Immature natural killer cell (primary cell): ENCODE data around the gene RALGPS1. TPM values are rescaled to one million over a fixed set of nuclear protein-coding genes. Genes with fewer than 3 reads are reported as not detected.

Experiments used
- DNase-seq, 3 donors: peaks; one replicate each; pipeline ENCODE4 v3.0.0; 2022; ENCODE audit warnings: mixed read lengths in 1 of 3
- H3K27ac Mint-ChIP-seq, 6 donors: one replicate each; pipeline ENCODE4 v1.8.0; 2020; ENCODE audit warnings: mixed read lengths in 6 of 6, mild to moderate bottlenecking in 5 of 6, inconsistent platforms in 4 of 6, moderate library complexity in 3 of 6
- H3K27me3 Mint-ChIP-seq, 3 donors: one replicate each; pipeline ENCODE4 v1.8.0; 2020 to 2021; ENCODE audit warnings: low read depth in 3 of 3, mild to moderate bottlenecking in 3 of 3, mixed read lengths in 3 of 3, moderate library complexity in 3 of 3, inconsistent platforms in 1 of 3
- H3K36me3 Mint-ChIP-seq, 3 donors: one replicate each; pipeline ENCODE4 v1.8.0; 2020; ENCODE audit warnings: mixed read lengths in 3 of 3, inconsistent platforms in 2 of 3, mild to moderate bottlenecking in 2 of 3
- H3K4me1 Mint-ChIP-seq, 2 donors: one replicate each; pipeline ENCODE4 v1.8.0; 2020; ENCODE audit warnings: inconsistent platforms in 2 of 2, mild to moderate bottlenecking in 2 of 2, mixed read lengths in 2 of 2, moderate library complexity in 1 of 2
- H3K4me3 Mint-ChIP-seq, 5 donors: one replicate each; pipeline ENCODE4 v1.8.0; 2020; ENCODE audit warnings: mild to moderate bottlenecking in 5 of 5, mixed read lengths in 5 of 5, inconsistent platforms in 3 of 5, moderate library complexity in 3 of 5
- H3K9me3 Mint-ChIP-seq, 6 donors: one replicate each; pipeline ENCODE4 v1.8.0; 2020; ENCODE audit warnings: mild to moderate bottlenecking in 6 of 6, mixed read lengths in 6 of 6, inconsistent platforms in 4 of 6, moderate library complexity in 3 of 6
- polyA plus RNA-seq, 3 donors: library from polyadenylated mRNA; unstranded; fragments of 300-500 nt; fragmentation: Illumina TruSeq; gene quantifications; one replicate each; pipeline ENCODE4 v1.2.3, GENCODE V29; 2021

The RALGPS1 gene
- polyA plus RNA-seq, 3 donors from 2014 or later: 2.6 to 3.4 (median 2.9) TPM

GRCh38 chr9:127124111-127124531 lies 209.5 kb downstream of the RALGPS1 start:
- H3K4me3 Mint-ChIP-seq: no peak overlapping the region
- no peaks in the 10 kb centered on the region for H3K9me3 Mint-ChIP-seq
- H3K27me3 Mint-ChIP-seq: peaks cover 3 to 4% (median 3%) of the 10 kb centered on the region in 3 donors
- peaks cover 0 to 5% of the 10 kb centered on the region in 2 donors for H3K4me1 Mint-ChIP-seq
- H3K36me3 Mint-ChIP-seq: peaks cover 0 to 13% (median 4%) of the 10 kb centered on the region in 3 donors
- DNase-seq: no peak
- no peak overlapping the region for H3K27ac Mint-ChIP-seq

GRCh38 chr9:127124792-127125191 lies 210.2 kb downstream of the RALGPS1 start:
- peaks cover 0 to 13% (median 4%) of the 10 kb centered on the region in 3 donors for H3K36me3 Mint-ChIP-seq
- no peak for DNase-seq
- no peak overlapping the region for H3K27ac Mint-ChIP-seq
- peaks cover 3 to 4% (median 3%) of the 10 kb centered on the region in 3 donors for H3K27me3 Mint-ChIP-seq
- peaks cover 0 to 5% of the 10 kb centered on the region in 2 donors for H3K4me1 Mint-ChIP-seq
- no peak overlapping the region for H3K4me3 Mint-ChIP-seq
- no peaks in the 10 kb centered on the region for H3K9me3 Mint-ChIP-seq

- Mint-ChIP-seq H3K4me3 (no peak overlapping the region), H3K9me3 (no peaks in the 10 kb centered on the region), H3K27ac (no peak overlapping the region), H3K36me3 (peaks cover 0 to 13% (median 4%) of the 10 kb centered on the region in 3 donors), H3K4me1 (peaks cover 0 to 2% of the 10 kb centered on the region in 2 donors), H3K27me3 (peaks cover 0 to under 1% (median under 1%) of the 10 kb centered on the region in 3 donors)
- DNase-seq: no peak
These were observed 212.4 kb downstream of the RALGPS1 start for GRCh38 chr9:127126971-127127370.

- Mint-ChIP-seq H3K27ac (no peak overlapping the region), H3K27me3 (no peaks in the 10 kb centered on the region), H3K9me3 (no peaks in the 10 kb centered on the region), H3K36me3 (peaks cover 0 to 11% (median 1%) of the 10 kb centered on the region in 3 donors), H3K4me3 (no peak overlapping the region), H3K4me1 (no peaks in the 10 kb centered on the region)
- DNase-seq: no peak
These were observed 213.9 kb downstream of the RALGPS1 start for GRCh38 chr9:127128341-127129072.

- H3K4me1 Mint-ChIP-seq: no peaks in the 10 kb centered on the region
- no peak overlapping the region for H3K27ac Mint-ChIP-seq
- H3K27me3 Mint-ChIP-seq: no peaks in the 10 kb centered on the region
- no peak overlapping the region for H3K4me3 Mint-ChIP-seq
- peaks cover 0 to 9% (median 1%) of the 10 kb centered on the region in 3 donors for H3K36me3 Mint-ChIP-seq
- H3K9me3 Mint-ChIP-seq: no peaks in the 10 kb centered on the region
- no peak for DNase-seq
These were observed 214.6 kb downstream of the RALGPS1 start for GRCh38 chr9:127129073-127129717.

GRCh38 chr9:127129718-127130085 lies 215.1 kb downstream of the RALGPS1 start:
- no peak for DNase-seq
- H3K36me3 Mint-ChIP-seq: peaks cover 0 to 9% (median 4%) of the 10 kb centered on the region in 3 donors
- H3K27ac Mint-ChIP-seq: peak overlapping the region in 1 of 6 donors; percentile 43
- no peak overlapping the region for H3K4me3 Mint-ChIP-seq
- no peaks in the 10 kb centered on the region for H3K9me3 Mint-ChIP-seq
- H3K4me1 Mint-ChIP-seq: no peaks in the 10 kb centered on the region
- H3K27me3 Mint-ChIP-seq: no peaks in the 10 kb centered on the region

GRCh38 chr9:127130235-127130634 lies 215.7 kb downstream of the RALGPS1 start:
- no peaks in the 10 kb centered on the region for H3K27me3 Mint-ChIP-seq
- H3K36me3 Mint-ChIP-seq: peaks cover 0 to 9% (median 4%) of the 10 kb centered on the region in 3 donors
- no peak overlapping the region for H3K4me3 Mint-ChIP-seq
- no peak for DNase-seq
- H3K9me3 Mint-ChIP-seq: no peaks in the 10 kb centered on the region
- no peaks in the 10 kb centered on the region for H3K4me1 Mint-ChIP-seq
- no peak overlapping the region for H3K27ac Mint-ChIP-seq

GRCh38 chr9:127130661-127131538 lies 216.3 kb downstream of the RALGPS1 start:
- H3K27ac Mint-ChIP-seq: no peak overlapping the region
- H3K36me3 Mint-ChIP-seq: peaks cover 0 to 7% (median 4%) of the 10 kb centered on the region in 3 donors
- H3K4me1 Mint-ChIP-seq: no peaks in the 10 kb centered on the region
- peaks cover 0 to 3% (median 0%) of the 10 kb centered on the region in 3 donors for H3K27me3 Mint-ChIP-seq
- H3K4me3 Mint-ChIP-seq: no peak overlapping the region
- DNase-seq: no peak
- H3K9me3 Mint-ChIP-seq: no peaks in the 10 kb centered on the region

- Mint-ChIP-seq H3K4me3 (no peak overlapping the region), H3K9me3 (no peaks in the 10 kb centered on the region), H3K27ac (no peak overlapping the region), H3K36me3 (peaks cover 0 to 6% (median 4%) of the 10 kb centered on the region in 3 donors), H3K27me3 (peaks cover 0 to 3% (median 0%) of the 10 kb centered on the region in 3 donors), H3K4me1 (no peaks in the 10 kb centered on the region)
- no peak for DNase-seq
These were observed 217.3 kb downstream of the RALGPS1 start for GRCh38 chr9:127131871-127132270.

- no peak overlapping the region for H3K4me3 Mint-ChIP-seq
These were observed 217.8 kb downstream of the RALGPS1 start for GRCh38 chr9:127132375-127132774.

GRCh38 chr9:127132921-127133647 lies 218.5 kb downstream of the RALGPS1 start:
- no peaks in the 10 kb centered on the region for H3K4me1 Mint-ChIP-seq
- peak overlapping the region in 1 of 6 donors; percentile 30 for H3K27ac Mint-ChIP-seq
- no peak for DNase-seq
- no peak overlapping the region for H3K4me3 Mint-ChIP-seq
- H3K27me3 Mint-ChIP-seq: peaks cover 0 to 3% (median 0%) of the 10 kb centered on the region in 3 donors
- H3K36me3 Mint-ChIP-seq: peaks cover 0 to 4% (median 0%) of the 10 kb centered on the region in 3 donors
- H3K9me3 Mint-ChIP-seq: no peaks in the 10 kb centered on the region

More at GRCh38 chr9:127132375-127132774, 217.8 kb downstream of the RALGPS1 start:
- peaks cover 0 to 4% (median 1%) of the 10 kb centered on the region in 3 donors for H3K36me3 Mint-ChIP-seq
- H3K27me3 Mint-ChIP-seq: peaks cover 0 to 3% (median 0%) of the 10 kb centered on the region in 3 donors
- H3K27ac Mint-ChIP-seq: no peak overlapping the region
- no peak for DNase-seq
- no peaks in the 10 kb centered on the region for H3K9me3 Mint-ChIP-seq
- H3K4me1 Mint-ChIP-seq: no peaks in the 10 kb centered on the region

- no peak for DNase-seq
- peak overlapping the region in 1 of 6 donors; percentile 30 for H3K27ac Mint-ChIP-seq
- H3K4me1 Mint-ChIP-seq: no peaks in the 10 kb centered on the region
- H3K27me3 Mint-ChIP-seq: peaks cover 0 to 3% (median 0%) of the 10 kb centered on the region in 3 donors
- H3K36me3 Mint-ChIP-seq: peaks cover 0 to 4% (median 0%) of the 10 kb centered on the region in 3 donors
- no peak overlapping the region for H3K4me3 Mint-ChIP-seq
- no peaks in the 10 kb centered on the region for H3K9me3 Mint-ChIP-seq
These were observed 219.2 kb downstream of the RALGPS1 start for GRCh38 chr9:127133739-127134167.
